K562 (cell line): ENCODE results near the gene PFDN2. TPM values are rescaled to one million over a fixed set of nuclear protein-coding genes. Genes with fewer than 3 reads are reported as not detected.

Experiments
- BHLHE40 ChIP-seq: IDR thresholded peaks from 2 replicates; pipeline ENCODE4 v1.6.1; 2011; ENCODE audit warnings: low read length, improper control_type of control experiment
- E2F6 ChIP-seq, 2 experiments: IDR thresholded peaks; 2 replicates each; pipeline ENCODE4 v1.6.1; 2011; ENCODE audit warnings: borderline replicate concordance in 1 of 2, control low read depth in 1 of 2, low read depth in 1 of 2, low read length in 1 of 2, mild to moderate bottlenecking in 1 of 2, mixed read lengths in 1 of 2, moderate library complexity in 1 of 2; ENCODE audit not compliant: insufficient read depth in 1 of 2, insufficient read length in 1 of 2, poor library complexity in 1 of 2, severe bottlenecking in 1 of 2; ENCODE audit errors: extremely low read depth in 1 of 2
- HES1 ChIP-seq: fragments of 450-650 bp; IDR thresholded peaks from 2 replicates; pipeline ENCODE4 v1.6.1; 2016; ENCODE audit warnings: low read depth, mild to moderate bottlenecking, moderate library complexity
- MAZ ChIP-seq, 2 experiments: fragments of 450-650 bp in 1 of 2; sonication (generic) in 1 of 2; formaldehyde crosslinking; IDR thresholded peaks in 1 of 2; conservative IDR thresholded peaks in 1 of 2; 2 replicates each; pipeline versions ENCODE4 v1.4.0 to v1.5.0; 2020; ENCODE audit warnings: mild to moderate bottlenecking in 1 of 2, missing genetic modification reagents in 1 of 2
- NFATC3 ChIP-seq: fragments of 450-650 bp; IDR thresholded peaks from 2 replicates; pipeline ENCODE4 v1.6.1; 2017; ENCODE audit warnings: mild to moderate bottlenecking
- NFE2 ChIP-seq: IDR thresholded peaks from 2 replicates; pipeline ENCODE4 v1.6.1; 2014; ENCODE audit warnings: antibody characterized with exemption, low read depth
- PHF21A ChIP-seq: fragments of 450-650 bp; IDR thresholded peaks from 2 replicates; pipeline ENCODE4 v1.6.1; 2017; ENCODE audit warnings: low read depth, borderline replicate concordance
- PURB ChIP-seq: sonication (generic); formaldehyde crosslinking; IDR thresholded peaks from 2 replicates; pipeline ENCODE4 v1.9.0; 2021; ENCODE audit warnings: low read depth, mild to moderate bottlenecking, missing genetic modification reagents
- RERE ChIP-seq: sonication (generic); formaldehyde crosslinking; IDR thresholded peaks from 2 replicates; pipeline ENCODE4 v1.8.0; 2023; ENCODE audit warnings: missing genetic modification reagents, mild to moderate bottlenecking, borderline replicate concordance
- SMARCC2 ChIP-seq: fragments of 450-650 bp; IDR thresholded peaks from 2 replicates; pipeline ENCODE4 v1.6.1; 2017; ENCODE audit warnings: antibody characterized with exemption, moderate library complexity, mild to moderate bottlenecking, low read depth
- ZNF174 ChIP-seq: fragments of 250-450 bp; sonication (Bioruptor Pico); IDR thresholded peaks from 2 replicates; pipeline ENCODE4 v1.4.0; 2020; ENCODE audit warnings: mild to moderate bottlenecking
- ZNF316 ChIP-seq: fragments of 450-650 bp; IDR thresholded peaks from 2 replicates; pipeline ENCODE4 v1.6.1; 2016
- ZNF395 ChIP-seq: fragments of 200-800 bp; sonication (Bioruptor generic); IDR thresholded peaks from 2 replicates; pipeline ENCODE4 v1.6.1; 2017; ENCODE audit warnings: missing genetic modification characterization, missing compliant biosample characterization
- ZNF41 ChIP-seq: fragments of 250-450 bp; sonication (Bioruptor Pico); conservative IDR thresholded peaks from 2 replicates; pipeline ENCODE4 v1.4.0; 2020; ENCODE audit warnings: mild to moderate bottlenecking
- ZNF778 ChIP-seq: fragments of 450-650 bp; formaldehyde crosslinking; IDR thresholded peaks from 2 replicates; pipeline ENCODE4 v1.4.0; 2020; ENCODE audit warnings: mild to moderate bottlenecking, moderate library complexity
- polyA plus RNA-seq, 8 experiments: library from polyadenylated mRNA; depleted of rRNA in 4 of 8; stranded (reverse) in 5 of 8; unstranded in 3 of 8; fragments of >200 nt; fragmentation: Nextera tagmentation in 2 of 8; fragmentation: Illumina TruSeq in 1 of 8; extraction: Ambion mirVana in 2 of 8; extraction: Trizol in 1 of 8; gene quantifications; 2 replicates each; pipeline versions ENCODE4 v1.2.1 to v1.2.3, GENCODE V29; 2011 to 2014; ENCODE audit warnings: inconsistent platforms in 1 of 8, missing spikeins in 1 of 8
- total RNA-seq, 7 experiments: library from RNA; depleted of rRNA in 6 of 7; stranded (reverse); fragments of >200 nt in 6 of 7; fragmentation: Illumina TruSeq in 2 of 7; extraction: Trizol in 2 of 7; gene quantifications; 2 replicates each; pipeline versions ENCODE4 v1.2.1 to v1.2.3, GENCODE V29; 2011 to 2021; ENCODE audit warnings: low replicate concordance in 1 of 7

PFDN2 gene
- total and polyA plus RNA-seq, 9 of the 15 experiments (the other 6 are each of a cell fraction or from before 2014, with no cell fraction given) = 50.2 to 361 (median 144) TPM

GRCh38 chr1:161131523-161132409 lies 13.9 kb upstream of the PFDN2 start (continued):
- TF ChIP-seq HES1 (no peak), NFE2 (no peak), SMARCC2 (no peak), ZNF778 (CRISPR knock-in tag) (no peak), ZNF174 (CRISPR knock-in tag) (no peak), PHF21A (peak; percentile 56; the same call in 1 of the 2 replicates), RERE (CRISPR knock-in tag) (no peak), ZNF41 (CRISPR knock-in tag) (no peak), PURB (no peak), ZNF395 (no peak), NFATC3 (no peak), BHLHE40 (no peak), MAZ (CRISPR knock-in tag; conservative IDR thresholded peaks at IDR 0.05 in 1 of 2, IDR thresholded peaks at IDR 0.05 in 1 of 2) (peak in 1 of 2 experiments; percentile 15; a peak in 1 of 4 replicates), ZNF316 (no peak), E2F6 (IDR thresholded peaks at IDR 0.05; ENCODE audit: borderline replicate concordance in 1 of 2, extremely low read depth in 1 of 2, insufficient read depth in 1 of 2, insufficient read length in 1 of 2, low read depth in 1 of 2, low read length in 1 of 2, poor library complexity in 1 of 2, severe bottlenecking in 1 of 2) (peak in 1 of 2 experiments; percentile 66)
